UCSD-AML1 (cell line): ENCODE data around the gene L3MBTL3.
"Not testable (repeated sequence)": the region's sequence is repeated elsewhere in the genome, so short reads cannot be mapped to it uniquely, and the experiment has no call there.

Experiments
- DNase-seq: peaks from one replicate; lab custom pipeline; 2025; ENCODE audit not compliant: unreplicated experiment; lab: John Stamatoyannopoulos, UW

L3MBTL3 gene

DNA sequence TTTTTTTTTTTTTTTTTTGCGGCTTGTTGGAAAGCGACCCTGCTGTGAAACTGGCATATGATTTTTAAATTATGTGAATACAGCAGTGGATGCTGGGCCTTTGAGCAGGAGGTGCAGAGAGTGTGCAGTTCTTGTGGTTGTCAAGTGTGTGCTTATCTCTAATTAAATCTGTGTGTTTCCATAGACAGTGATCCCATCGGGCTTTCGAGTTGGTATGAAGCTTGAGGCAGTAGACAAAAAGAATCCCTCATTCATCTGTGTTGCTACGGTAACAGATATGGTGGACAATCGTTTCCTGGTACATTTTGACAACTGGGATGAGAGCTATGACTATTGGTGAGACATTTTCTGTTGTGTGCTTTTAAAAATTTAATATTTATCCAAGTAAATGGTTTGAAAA is 52.4 kb downstream of the L3MBTL3 start:
- no peak for DNase-seq

- no peak for DNase-seq
These were observed 57.6 kb downstream of the L3MBTL3 start for GRCh38 chr6:130075879-130076460.

DNA sequence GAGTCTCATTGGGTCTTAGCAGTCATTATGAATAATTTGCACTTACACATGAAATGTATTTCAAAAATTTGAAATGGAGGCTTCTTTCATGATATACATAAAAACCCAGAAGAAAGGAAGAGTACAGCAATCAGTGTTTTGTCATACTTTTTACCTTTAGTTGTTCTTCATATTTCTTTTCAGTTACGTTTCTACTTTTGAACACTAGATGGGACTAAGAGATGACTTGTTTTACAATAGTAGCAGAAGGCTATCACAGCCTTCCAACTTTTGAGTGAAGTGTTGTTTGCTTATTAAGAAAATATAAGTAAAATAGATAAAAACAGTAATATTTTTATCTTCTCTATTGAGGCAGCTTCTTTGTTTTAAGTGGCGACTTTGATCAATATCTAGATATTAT is 58.1 kb downstream of the L3MBTL3 start:
- no peak for DNase-seq

- DNase-seq: no peak
These were observed 72.4 kb downstream of the L3MBTL3 start for GRCh38 chr6:130090796-130091195.

GRCh38 chr6:130093546-130093945 is 75.2 kb downstream of the L3MBTL3 start:
- DNase-seq: no peak

- DNase-seq: no peak
These were observed 79.9 kb downstream of the L3MBTL3 start for GRCh38 chr6:130098317-130098716.

GRCh38 chr6:130099119-130099518 is 80.7 kb downstream of the L3MBTL3 start:
- no peak for DNase-seq

DNA sequence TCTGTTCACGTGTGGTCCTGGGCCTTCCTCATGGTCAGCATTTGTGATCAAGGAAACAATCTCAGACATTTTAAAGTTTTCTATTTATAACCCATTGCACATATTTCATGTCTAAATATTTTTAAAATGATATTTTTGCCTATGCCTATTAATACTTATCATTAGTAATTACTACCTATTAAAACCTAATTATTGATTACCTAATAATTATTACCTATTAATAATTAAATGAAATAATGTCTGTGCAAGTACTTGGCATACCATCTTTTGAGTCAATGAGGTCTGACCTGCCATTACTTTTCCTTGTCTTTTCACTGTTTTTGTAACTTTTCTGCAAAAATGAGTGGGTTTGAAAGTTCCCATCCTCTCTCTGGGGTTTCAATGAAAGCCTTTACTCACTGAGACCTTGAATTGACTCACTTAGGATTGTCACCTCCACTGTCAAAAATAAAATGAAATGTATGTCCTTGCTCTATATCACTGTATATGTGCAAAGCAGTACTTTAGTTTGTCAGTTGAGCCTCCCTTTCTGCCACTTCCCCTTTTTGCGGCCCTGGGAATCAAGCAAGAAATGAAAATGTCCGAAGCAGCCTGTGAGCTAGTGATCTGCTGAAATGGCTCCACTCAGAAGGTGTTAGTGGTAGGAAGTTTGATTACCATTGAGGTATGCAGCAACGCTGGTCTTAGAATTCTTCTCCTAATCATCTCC is 87.8 kb downstream of the L3MBTL3 start:
- peak; percentile 32 for DNase-seq

DNA sequence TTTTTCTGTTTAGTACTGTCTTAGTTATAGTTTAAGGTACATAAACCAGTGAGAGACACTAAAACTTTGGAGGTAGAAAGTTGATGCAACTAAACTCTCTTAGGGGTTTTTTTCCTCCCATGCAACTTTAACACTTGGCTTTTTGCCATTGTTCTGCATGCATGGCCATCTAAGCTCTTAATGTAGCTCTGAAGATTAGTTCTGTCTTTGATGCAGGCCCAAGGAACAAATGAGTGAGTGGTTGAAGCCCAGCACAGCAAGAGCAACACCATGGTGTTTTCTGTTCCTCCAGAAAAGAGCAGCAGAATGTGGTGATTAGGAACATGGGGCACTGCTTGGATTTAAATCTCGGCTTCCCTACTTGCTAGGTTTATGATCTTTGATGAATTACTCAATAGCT is 89.3 kb downstream of the L3MBTL3 start:
- no peak for DNase-seq

- DNase-seq: no peak
These were observed 92.7 kb downstream of the L3MBTL3 start for GRCh38 chr6:130111031-130111430.

DNA sequence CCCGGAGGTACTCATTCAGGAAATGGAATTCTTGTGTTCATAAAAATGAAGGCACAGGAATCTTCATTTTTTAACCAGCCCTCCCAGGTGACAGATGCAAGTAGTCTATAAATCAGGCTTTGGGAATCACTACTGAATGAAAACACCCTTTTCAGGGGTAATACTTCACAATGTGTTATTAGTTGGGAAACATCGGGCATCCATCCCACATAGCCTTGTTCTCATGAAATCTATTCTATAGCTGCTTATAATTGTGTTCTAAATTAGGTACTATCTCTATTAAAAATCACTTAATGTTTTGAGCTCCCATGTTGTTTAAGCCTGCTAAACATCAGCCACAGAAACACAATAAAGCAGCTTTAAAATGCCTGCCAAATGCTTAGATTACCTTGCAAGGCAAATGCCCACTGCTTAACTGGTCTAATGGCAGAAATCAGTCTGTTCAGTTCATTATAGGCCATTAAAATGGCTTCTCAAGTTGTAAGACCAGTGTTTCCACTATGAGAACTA is 94.9 kb downstream of the L3MBTL3 start:
- DNase-seq: no peak

- no peak for DNase-seq
These were observed 96.7 kb downstream of the L3MBTL3 start for GRCh38 chr6:130115036-130115435.

DNA sequence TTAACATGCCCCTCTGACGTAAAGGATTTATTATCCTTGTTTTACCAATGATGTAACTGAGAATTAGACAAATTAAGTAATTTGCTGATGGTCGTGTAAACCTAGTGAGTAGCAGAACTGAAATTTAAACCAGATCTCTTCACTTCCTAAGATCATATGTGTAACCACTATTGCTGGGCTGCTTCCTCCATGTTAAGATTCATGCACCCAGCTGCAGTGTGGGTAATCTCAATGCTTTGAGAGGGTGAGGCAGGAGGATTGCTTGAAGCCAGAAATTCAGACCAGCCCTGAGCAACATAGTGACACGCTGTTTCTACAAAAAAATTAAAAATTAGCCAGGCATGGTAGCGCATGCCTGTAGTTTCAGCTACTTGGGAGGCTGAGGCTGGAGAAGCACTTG is 97.9 kb downstream of the L3MBTL3 start:
- no peak for DNase-seq

- not testable (repeated sequence) for DNase-seq
These were observed 98.9 kb downstream of the L3MBTL3 start for GRCh38 chr6:130117187-130117701.

DNA sequence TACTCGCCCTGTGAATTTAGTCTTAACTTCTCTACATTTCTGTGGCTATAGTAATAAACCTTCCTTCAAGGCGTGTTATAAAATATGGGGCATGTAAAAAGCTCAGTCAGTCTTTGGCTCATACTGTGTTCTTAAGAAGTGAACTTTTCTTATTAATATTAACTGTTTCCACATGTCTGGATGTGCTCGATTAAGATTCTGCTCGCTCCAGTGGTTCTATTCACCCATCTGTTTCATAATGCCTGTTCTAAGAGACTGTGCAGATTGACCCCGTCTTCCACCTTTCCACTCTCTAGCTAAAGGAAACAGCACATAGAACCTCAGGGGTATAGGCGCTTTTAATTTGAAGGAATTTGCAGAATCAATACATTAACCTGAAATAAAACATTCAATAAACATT is 99.9 kb downstream of the L3MBTL3 start:
- DNase-seq: no peak

GRCh38 chr6:130119211-130119610 is 100.8 kb downstream of the L3MBTL3 start:
- DNase-seq: no peak

GRCh38 chr6:130120731-130121130 is 102.3 kb downstream of the L3MBTL3 start:
- no peak for DNase-seq

DNA sequence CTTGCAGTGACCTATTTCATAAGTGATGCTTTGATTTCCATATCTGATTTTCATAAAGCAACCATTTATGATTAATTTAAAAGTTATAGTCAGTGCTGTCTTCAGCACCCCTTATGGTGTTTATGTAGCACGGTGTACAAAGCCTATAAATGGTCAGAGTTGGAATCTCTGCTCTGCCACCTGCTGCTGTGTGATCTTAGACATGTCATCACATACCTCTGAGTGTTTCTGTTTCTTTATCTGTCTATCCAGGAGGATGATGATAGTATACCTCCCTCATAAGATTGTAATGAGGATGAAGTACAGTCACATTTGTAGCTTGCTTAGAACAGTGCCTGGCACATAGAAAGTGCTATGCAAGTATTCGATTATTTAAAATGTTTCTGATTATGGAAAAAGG is 103.9 kb downstream of the L3MBTL3 start:
- DNase-seq: no peak

DNA sequence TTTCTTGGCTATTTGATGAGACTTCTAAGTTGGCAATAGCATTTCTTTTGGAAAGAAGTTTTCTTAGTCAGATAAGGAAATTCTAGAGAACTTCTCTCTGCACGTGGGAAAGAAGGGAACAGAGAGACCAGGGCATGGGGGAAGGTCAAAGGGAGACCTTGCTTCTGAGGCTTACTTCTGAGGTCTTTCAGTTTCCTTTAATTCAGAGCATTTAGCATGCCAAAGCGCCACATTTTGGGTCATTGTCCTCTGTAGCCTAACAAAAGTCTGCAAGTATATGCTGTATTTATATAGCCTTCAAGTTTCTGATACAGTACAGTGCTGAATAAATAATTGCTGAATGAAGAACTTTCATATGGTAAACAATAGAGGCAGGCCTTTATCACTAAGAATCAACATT is 108.8 kb downstream of the L3MBTL3 start:
- DNase-seq: no peak

DNA sequence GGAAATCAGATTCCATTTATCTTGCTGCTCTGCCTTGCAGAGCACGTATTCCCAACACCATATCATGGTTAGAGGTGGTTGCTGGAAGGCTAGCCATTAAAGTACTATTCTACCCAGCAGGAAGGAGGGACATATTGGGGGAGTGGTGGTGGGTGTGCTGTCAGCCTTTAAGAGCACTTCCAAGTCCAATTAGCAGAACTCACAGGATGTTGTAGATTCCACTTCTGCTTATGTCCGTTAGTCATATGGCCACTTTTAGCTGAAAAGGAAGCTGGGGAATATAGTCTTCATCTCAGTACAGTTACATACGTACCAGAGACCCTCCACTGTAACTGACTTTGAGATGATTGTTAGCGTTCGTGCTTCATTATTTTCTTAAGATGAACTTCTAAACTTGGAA is 109.9 kb downstream of the L3MBTL3 start:
- DNase-seq: no peak

DNA sequence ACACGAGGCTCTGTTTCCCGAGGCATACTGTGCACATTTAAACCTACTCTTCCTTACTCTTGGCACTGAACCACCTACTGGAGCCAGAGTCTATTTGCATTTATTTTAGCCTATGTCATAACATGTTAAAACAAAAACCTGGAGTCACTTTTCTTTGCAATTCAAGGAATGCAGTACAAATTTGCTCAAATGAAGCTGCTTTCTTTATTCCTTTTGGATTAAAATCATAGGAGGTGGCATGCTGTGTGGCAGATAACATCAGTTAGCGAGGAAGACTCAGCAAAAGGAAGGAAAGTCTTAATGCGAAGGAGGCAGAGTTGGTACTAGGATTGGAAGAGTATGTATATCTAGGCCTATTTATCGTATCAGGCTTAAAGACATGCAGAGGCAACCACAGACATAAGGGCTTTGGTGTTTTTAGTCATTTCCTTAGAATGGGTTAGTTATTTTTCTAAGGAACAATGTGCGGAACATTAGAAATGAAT is 111.4 kb downstream of the L3MBTL3 start:
- DNase-seq: no peak

DNA sequence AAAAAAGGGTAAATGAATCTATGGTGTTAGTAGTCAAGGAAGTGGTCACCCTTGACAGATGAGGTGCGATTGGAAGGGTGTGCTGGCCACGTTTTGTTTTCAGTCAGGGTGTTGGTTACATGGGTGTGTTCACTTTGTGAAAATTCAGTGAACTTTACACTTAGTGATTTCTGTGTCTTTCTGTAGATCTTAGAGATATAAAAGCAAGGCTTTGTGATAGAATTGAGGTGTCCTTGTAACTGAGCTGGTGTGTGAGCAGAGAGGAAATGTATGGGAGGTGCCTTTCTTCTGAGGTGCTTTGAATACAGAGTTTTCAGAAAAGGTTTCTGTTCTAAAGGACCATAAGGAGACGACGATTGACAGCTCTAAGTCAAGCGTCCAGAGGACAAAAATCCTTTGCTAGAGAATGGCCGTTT is 113.9 kb downstream of the L3MBTL3 start:
- DNase-seq: no peak
